GM12864 (cell line): ENCODE data around the gene MAN1B1.

ENCODE experiments used
- DNase-seq: peaks from one replicate; pipeline ENCODE4 v3.0.0-alpha.2; 2011; ENCODE audit warnings: low read depth
- H3K4me3 ChIP-seq: 2 replicates; pipeline ENCODE4 v1.5.1; 2011; ENCODE audit warnings: mild to moderate bottlenecking, low read depth, low read length, control low read depth
- TF ChIP-seq, protein P1 (sequence below): IDR thresholded peaks from 2 replicates; pipeline ENCODE4 v1.5.1; 2011; ENCODE audit warnings: low read depth, mild to moderate bottlenecking, moderate library complexity, low read length, control low read depth, inconsistent platforms; ENCODE audit errors: missing control alignments

Gene MAN1B1

DNA sequence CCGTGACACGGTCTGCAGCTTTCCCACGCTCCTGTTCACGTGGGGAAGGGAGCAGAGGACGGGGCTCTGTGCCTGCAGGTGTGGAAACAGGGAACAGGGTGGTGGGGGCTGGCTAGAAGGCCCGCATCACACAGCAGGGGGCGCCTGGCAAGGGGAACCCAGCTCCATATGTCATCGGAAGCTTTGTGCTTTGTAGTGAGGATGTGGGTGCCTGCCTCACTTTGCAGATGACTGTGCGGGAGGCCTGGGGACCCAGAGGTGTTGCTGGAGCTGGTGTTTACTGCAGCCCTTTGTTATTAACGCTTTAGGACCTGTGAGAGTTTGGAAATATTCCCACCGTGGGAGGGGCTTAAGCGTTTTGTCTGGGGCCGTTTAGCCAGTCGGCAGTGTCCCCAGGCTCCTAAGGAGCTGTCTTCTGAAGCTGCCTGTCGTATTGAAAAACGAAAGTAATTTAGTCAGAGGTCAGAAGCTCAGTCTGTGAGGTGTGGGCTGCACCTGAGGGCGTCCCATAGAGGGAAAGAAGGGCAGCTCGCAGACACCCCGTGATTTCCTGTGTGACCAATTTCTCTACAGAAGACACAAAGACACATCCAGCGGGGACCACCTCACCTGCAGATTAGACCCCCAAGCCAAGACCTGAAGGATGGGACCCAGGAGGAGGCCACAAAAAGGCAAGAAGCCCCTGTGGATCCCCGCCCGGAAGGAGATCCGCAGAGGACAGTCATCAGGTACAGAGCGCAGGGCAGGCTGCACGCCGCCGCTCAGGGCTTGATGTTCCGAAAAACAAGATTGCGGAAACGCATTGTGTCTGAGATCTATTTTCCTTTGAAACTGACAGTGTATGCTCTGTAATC is 9.1 kb downstream of the MAN1B1 start:
- DNase-seq: peak; percentile 53
- H3K4me3 ChIP-seq: peak overlapping the region; percentile 20
- TF ChIP-seq, protein P1, sequence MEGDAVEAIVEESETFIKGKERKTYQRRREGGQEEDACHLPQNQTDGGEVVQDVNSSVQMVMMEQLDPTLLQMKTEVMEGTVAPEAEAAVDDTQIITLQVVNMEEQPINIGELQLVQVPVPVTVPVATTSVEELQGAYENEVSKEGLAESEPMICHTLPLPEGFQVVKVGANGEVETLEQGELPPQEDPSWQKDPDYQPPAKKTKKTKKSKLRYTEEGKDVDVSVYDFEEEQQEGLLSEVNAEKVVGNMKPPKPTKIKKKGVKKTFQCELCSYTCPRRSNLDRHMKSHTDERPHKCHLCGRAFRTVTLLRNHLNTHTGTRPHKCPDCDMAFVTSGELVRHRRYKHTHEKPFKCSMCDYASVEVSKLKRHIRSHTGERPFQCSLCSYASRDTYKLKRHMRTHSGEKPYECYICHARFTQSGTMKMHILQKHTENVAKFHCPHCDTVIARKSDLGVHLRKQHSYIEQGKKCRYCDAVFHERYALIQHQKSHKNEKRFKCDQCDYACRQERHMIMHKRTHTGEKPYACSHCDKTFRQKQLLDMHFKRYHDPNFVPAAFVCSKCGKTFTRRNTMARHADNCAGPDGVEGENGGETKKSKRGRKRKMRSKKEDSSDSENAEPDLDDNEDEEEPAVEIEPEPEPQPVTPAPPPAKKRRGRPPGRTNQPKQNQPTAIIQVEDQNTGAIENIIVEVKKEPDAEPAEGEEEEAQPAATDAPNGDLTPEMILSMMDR: peak; percentile 78

DNA sequence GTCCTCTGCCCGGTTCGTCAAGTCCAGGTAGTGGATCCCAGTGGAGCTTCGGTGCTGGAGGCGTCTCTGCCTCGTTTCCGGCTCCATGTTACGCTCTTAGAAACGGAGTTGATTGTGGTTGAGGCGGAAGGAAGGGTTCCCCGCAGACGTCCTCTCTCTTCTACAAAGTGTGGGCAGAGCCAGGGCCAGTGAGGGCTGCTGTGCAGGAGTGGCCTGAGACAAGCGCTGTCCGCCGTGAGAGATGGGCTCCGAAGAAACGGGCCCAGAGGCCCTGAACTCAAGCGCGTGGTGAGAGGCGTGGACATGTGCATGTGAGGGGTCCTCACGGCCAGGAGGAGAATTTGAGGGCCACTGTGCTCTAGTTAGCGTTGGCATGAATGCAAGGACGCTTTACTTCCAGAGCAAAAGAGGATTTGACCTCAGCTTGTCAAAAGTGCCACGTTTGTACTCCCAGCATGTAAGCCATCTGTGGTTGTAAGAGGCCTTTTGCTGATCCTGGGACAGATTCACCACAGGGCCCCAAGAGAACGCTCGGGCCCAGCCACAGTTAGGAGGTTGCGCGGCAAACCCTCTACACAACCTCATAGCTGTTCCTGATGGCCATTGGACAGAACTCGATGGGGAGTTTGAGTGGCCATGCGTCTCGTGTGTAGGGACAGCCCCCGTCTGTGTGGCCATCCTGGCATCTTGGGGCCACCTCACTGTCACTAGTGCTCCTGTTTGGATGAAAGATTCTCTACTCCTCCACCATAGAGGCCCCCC is 10.2 kb downstream of the MAN1B1 start:
- no peak overlapping the region for H3K4me3 ChIP-seq
- TF ChIP-seq, protein P1: no peak
- DNase-seq: no peak

GRCh38 chr9:137097761-137098462 is 11.1 kb downstream of the MAN1B1 start:
- TF ChIP-seq, protein P1: no peak
- no peak overlapping the region for H3K4me3 ChIP-seq
- no peak for DNase-seq

DNA sequence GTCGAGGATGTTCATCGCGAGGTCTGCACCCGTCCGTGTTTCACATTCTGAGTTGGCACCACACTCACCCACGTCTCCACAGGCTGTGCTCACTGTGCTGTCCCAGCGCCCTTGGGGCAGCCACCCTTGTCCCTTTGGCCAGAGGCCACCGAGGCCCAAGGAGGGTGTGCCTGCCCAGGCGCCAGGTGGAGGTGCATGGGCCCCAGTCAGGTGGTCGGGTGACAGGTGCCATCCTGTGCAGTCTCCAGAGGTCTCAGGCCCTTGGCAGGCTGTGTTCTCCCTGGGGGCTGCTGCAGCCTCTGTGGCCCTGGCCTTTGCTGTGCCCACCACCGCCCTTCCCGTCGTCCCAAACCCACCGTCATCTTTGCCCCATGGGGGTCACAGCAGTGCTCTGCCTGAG is 12.4 kb downstream of the MAN1B1 start:
- TF ChIP-seq, protein P1: no peak
- no peak for DNase-seq
- H3K4me3 ChIP-seq: no peak overlapping the region

GRCh38 chr9:137103206-137103999 is 16.6 kb downstream of the MAN1B1 start:
- DNase-seq: no peak
- TF ChIP-seq, protein P1: no peak
- no peak overlapping the region for H3K4me3 ChIP-seq
